Liver (tissue), 3 donors: ENCODE results near the gene VGF.
A peak's percentile ranks its signal among the peaks of the same experiment; 100 is the strongest.

Experiments used
- EGR1 ChIP-seq, 2 donors: IDR thresholded peaks; 2 replicates each; pipeline ENCODE4 v1.6.1; 2016 to 2018; ENCODE audit warnings: antibody characterized with exemption in 2 of 2, low read depth in 2 of 2
- JUND ChIP-seq, 2 donors: IDR thresholded peaks; 2 replicates each; pipeline ENCODE4 v1.6.1; 2016; ENCODE audit warnings: antibody characterized with exemption in 2 of 2
- RXRA ChIP-seq, 2 donors: IDR thresholded peaks; 2 replicates each; pipeline ENCODE4 v1.6.1; 2017 to 2018; ENCODE audit warnings: antibody characterized with exemption in 2 of 2, mild to moderate bottlenecking in 1 of 2
- TF ChIP-seq, protein P1 (sequence below): IDR thresholded peaks from 2 replicates; pipeline ENCODE4 v1.6.1; 2016; ENCODE audit warnings: antibody characterized with exemption, mild to moderate bottlenecking
- TF ChIP-seq, protein P2 (sequence below): fragments of 150-350 bp; IDR thresholded peaks from 2 replicates; pipeline ENCODE4 v1.5.1; 2017; ENCODE audit warnings: improper control_type of control experiment, low read depth, low read length; ENCODE audit not compliant: missing input control
- TF ChIP-seq, protein P3 (sequence below): IDR thresholded peaks from 2 replicates; pipeline ENCODE4 v1.6.1; 2016; ENCODE audit warnings: antibody characterized with exemption
- donor health status: healthy.
- donor health status: healthy.

DNA sequence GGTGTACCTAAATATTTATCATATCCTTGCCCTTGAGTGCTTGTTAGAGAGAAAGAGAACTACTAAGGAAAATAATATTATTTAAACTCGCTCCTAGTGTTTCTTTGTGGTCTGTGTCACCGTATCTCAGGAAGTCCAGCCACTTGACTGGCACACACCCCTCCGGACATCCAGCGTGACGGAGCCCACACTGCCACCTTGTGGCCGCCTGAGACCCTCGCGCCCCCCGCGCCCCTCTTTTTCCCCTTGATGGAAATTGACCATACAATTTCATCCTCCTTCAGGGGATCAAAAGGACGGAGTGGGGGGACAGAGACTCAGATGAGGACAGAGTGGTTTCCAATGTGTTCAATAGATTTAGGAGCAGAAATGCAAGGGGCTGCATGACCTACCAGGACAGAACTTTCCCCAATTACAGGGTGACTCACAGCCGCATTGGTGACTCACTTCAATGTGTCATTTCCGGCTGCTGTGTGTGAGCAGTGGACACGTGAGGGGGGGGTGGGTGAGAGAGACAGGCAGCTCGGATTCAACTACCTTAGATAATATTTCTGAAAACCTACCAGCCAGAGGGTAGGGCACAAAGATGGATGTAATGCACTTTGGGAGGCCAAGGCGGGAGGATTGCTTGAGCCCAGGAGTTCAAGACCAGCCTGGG, 27.0 kb downstream of the VGF start:
- TF ChIP-seq EGR1 (IDR thresholded peaks at IDR 0.05; ENCODE audit: low read depth in 2 of 2), result no peak
- TF ChIP-seq, protein P1, sequence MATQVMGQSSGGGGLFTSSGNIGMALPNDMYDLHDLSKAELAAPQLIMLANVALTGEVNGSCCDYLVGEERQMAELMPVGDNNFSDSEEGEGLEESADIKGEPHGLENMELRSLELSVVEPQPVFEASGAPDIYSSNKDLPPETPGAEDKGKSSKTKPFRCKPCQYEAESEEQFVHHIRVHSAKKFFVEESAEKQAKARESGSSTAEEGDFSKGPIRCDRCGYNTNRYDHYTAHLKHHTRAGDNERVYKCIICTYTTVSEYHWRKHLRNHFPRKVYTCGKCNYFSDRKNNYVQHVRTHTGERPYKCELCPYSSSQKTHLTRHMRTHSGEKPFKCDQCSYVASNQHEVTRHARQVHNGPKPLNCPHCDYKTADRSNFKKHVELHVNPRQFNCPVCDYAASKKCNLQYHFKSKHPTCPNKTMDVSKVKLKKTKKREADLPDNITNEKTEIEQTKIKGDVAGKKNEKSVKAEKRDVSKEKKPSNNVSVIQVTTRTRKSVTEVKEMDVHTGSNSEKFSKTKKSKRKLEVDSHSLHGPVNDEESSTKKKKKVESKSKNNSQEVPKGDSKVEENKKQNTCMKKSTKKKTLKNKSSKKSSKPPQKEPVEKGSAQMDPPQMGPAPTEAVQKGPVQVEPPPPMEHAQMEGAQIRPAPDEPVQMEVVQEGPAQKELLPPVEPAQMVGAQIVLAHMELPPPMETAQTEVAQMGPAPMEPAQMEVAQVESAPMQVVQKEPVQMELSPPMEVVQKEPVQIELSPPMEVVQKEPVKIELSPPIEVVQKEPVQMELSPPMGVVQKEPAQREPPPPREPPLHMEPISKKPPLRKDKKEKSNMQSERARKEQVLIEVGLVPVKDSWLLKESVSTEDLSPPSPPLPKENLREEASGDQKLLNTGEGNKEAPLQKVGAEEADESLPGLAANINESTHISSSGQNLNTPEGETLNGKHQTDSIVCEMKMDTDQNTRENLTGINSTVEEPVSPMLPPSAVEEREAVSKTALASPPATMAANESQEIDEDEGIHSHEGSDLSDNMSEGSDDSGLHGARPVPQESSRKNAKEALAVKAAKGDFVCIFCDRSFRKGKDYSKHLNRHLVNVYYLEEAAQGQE, result peak; percentile 39
- TF ChIP-seq RXRA (IDR thresholded peaks at IDR 0.05), result no peak
- TF ChIP-seq, protein P2, sequence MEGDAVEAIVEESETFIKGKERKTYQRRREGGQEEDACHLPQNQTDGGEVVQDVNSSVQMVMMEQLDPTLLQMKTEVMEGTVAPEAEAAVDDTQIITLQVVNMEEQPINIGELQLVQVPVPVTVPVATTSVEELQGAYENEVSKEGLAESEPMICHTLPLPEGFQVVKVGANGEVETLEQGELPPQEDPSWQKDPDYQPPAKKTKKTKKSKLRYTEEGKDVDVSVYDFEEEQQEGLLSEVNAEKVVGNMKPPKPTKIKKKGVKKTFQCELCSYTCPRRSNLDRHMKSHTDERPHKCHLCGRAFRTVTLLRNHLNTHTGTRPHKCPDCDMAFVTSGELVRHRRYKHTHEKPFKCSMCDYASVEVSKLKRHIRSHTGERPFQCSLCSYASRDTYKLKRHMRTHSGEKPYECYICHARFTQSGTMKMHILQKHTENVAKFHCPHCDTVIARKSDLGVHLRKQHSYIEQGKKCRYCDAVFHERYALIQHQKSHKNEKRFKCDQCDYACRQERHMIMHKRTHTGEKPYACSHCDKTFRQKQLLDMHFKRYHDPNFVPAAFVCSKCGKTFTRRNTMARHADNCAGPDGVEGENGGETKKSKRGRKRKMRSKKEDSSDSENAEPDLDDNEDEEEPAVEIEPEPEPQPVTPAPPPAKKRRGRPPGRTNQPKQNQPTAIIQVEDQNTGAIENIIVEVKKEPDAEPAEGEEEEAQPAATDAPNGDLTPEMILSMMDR, result peak; percentile 52
- peak; percentile 95 to 98 for TF ChIP-seq JUND (IDR thresholded peaks at IDR 0.05)
- TF ChIP-seq, protein P3, sequence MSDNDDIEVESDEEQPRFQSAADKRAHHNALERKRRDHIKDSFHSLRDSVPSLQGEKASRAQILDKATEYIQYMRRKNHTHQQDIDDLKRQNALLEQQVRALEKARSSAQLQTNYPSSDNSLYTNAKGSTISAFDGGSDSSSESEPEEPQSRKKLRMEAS, result no peak
